ENCODE measurements around the gene SLC24A4.
A peak's percentile ranks its signal among the peaks of the same experiment; 100 is the strongest.

SLC24A4 gene

DNA sequence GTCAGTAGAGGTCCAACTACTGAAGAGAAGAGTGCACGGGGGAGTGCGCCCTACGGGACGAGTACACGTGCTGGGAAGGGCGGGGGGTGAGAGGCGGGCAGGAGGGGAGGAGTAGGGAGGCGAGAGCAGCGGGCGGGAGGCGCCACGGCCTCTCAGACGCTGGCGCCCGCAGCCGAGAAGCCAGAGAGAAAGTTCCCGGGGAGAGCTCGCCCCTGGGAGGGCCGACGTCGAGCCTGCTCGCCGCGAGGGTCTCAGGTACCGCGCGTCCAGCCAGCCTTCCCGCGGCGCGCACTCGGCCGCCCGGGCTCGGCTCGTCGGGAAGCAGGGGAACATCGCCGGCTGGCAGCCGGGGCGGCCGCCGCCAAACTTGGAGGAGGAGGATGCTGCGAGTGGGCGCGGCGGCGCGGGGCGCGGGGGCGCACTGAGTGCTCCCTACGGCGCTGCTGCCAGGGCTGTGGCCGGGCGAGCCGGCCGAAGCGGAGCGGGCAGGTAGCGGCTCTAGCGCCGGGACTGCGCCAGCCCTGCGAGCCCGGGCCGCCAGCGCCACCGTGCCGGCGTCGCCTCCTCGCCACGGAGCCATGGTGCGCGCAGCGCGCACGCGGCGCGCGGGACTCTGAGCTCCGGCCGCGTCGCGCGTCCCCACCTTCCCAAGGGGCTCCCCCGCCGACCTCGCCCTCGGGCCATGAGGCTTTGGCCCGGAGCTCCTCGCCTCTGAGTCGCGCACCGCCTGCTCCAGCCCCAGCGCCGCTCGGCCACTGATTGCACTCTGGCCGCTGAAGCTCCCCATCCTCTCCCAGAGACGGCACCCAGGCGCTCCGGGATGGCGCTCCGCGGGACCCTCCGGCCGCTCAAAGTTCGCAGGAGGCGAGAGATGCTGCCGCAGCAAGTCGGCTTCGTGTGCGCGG, at the start of gene SLC24A4 (continued):
- TF ChIP-seq, protein P1, sequence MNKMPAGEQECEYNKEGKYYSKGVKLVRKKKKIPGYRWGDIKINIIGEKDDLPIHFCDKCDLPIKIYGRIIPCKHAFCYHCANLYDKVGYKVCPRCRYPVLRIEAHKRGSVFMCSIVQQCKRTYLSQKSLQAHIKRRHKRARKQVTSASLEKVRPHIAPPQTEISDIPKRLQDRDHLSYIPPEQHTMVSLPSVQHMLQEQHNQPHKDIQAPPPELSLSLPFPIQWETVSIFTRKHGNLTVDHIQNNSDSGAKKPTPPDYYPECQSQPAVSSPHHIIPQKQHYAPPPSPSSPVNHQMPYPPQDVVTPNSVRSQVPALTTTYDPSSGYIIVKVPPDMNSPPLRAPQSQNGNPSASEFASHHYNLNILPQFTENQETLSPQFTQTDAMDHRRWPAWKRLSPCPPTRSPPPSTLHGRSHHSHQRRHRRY (tag by site-specific recombination; IDR thresholded peaks at IDR 0.05): no peak
- no peak for TF ChIP-seq ZNF37A (tag by site-specific recombination; IDR thresholded peaks at IDR 0.05)
- TF ChIP-seq ZNF146 (tag by site-specific recombination; IDR thresholded peaks at IDR 0.05): no peak

DNA sequence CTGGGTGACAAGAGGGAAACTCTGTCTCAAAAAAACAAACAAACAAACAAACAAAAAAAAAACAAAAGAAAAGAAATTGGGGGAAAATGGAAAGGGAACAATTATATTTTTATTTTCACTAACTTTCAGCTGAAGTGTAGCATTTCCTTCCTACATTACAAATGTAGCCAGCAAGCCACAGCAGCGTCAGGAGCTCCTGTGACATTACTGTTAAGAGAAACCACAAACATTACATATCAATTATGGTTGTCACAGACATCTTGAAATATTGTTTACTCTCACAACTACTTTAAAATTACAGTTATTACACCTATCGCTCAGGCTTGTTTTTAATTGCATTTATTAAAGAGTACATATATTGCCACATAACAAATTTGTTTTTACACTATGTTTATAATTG, 49.8 kb upstream of the SLC24A4 start:
- Histone ChIP-seq H3K27ac (ENCODE audit: extremely low read depth, low read depth, low read length) (no peak overlapping the region), H3K4me1 (ENCODE audit: control insufficient read depth, insufficient read depth, low read length) (no peaks in the 10 kb centered on the region), H3K9me3 (ENCODE audit: control insufficient read depth, insufficient read depth, low read depth, low read length) (no peaks in the 10 kb centered on the region), H3K36me3 (ENCODE audit: control insufficient read depth in 2 of 2, insufficient read depth in 1 of 2, low read length in 2 of 2) (no peaks in the 10 kb centered on the region), H3K4me3 (ENCODE audit: low read depth, low read length) (no peak overlapping the region)
- CTCF ChIA-PET: no interaction called here
- TF ChIP-seq ZBTB17 (tag by site-specific recombination; IDR thresholded peaks at IDR 0.05) (no peak), PRDM1 (tag by site-specific recombination; IDR thresholded peaks at IDR 0.05) (0 out of 2 replicates have a peak, but pooled peaks have one; percentile 28)
- POLR2A ChIA-PET: no interaction called here

DNA sequence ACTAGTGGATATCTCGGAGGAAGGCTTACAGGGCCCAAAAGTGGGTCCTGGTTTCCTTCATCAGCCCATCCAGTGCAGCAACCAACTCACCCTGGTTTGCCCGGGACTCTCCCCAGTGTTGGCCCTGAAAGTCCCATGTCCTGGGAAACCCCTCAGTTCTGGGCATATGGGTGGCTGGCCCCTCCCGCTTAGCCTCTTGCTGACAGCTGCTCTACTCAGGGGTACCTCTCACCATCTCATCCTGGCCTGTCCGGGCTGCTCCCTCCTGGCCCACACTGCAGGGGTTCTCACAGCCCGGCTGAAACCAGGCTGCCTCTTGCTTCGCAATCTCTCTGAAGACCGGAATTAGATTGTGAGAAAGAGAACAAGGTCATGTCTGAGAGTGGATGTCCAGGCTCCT, 48.9 kb upstream of the SLC24A4 start:
- Histone ChIP-seq H3K4me1 (ENCODE audit: control insufficient read depth, insufficient read depth, low read length) (no peaks in the 10 kb centered on the region), H3K27ac (ENCODE audit: extremely low read depth, low read depth, low read length) (no peak overlapping the region), H3K4me3 (ENCODE audit: low read depth, low read length) (no peak overlapping the region), H3K36me3 (ENCODE audit: control insufficient read depth in 2 of 2, insufficient read depth in 1 of 2, low read length in 2 of 2) (no peaks in the 10 kb centered on the region), H3K9me3 (ENCODE audit: control insufficient read depth, insufficient read depth, low read depth, low read length) (no peaks in the 10 kb centered on the region)
- no peak for TF ChIP-seq ZNF596 (tag by site-specific recombination; IDR thresholded peaks at IDR 0.05)
- TF ChIP-seq ZNF837 (tag by site-specific recombination; IDR thresholded peaks at IDR 0.05): no peak
- TF ChIP-seq ZIC2 (tag by site-specific recombination; IDR thresholded peaks at IDR 0.05): peak; percentile 52
- TF ChIP-seq, protein P2, sequence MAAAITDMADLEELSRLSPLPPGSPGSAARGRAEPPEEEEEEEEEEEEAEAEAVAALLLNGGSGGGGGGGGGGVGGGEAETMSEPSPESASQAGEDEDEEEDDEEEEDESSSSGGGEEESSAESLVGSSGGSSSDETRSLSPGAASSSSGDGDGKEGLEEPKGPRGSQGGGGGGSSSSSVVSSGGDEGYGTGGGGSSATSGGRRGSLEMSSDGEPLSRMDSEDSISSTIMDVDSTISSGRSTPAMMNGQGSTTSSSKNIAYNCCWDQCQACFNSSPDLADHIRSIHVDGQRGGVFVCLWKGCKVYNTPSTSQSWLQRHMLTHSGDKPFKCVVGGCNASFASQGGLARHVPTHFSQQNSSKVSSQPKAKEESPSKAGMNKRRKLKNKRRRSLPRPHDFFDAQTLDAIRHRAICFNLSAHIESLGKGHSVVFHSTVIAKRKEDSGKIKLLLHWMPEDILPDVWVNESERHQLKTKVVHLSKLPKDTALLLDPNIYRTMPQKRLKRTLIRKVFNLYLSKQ (tag by site-specific recombination; IDR thresholded peaks at IDR 0.05; ENCODE audit: borderline replicate concordance): no peak
- TF ChIP-seq ZNF530 (tag by site-specific recombination; IDR thresholded peaks at IDR 0.05; ENCODE audit: low read depth): no peak
- POLR2A ChIA-PET: no interaction called here
- CTCF ChIA-PET: no interaction called here

DNA sequence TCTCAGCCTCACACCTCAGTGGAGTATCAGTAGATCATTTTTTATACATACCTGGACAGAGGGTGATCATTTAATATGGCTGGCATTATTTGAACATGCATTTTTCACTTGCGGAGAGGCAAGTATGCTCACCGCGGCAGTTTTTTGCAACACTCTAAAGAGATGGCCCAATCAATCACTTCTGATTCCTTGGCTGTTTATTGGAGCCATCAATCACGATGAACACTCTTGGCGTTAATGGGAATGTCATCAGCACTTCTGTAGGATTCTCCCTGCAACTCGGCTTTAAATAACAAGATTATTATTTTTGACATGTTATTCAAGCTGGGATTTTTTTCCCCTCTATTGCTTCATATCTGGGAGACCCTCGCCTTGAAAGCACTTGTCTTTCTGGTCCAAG, 46.9 kb upstream of the SLC24A4 start:
- ChIA-PET CTCF (no interaction called here), POLR2A (no interaction called here)
- Histone ChIP-seq H3K4me3 (ENCODE audit: low read depth, low read length) (no peak overlapping the region), H3K9me3 (ENCODE audit: control insufficient read depth, insufficient read depth, low read depth, low read length) (no peaks in the 10 kb centered on the region), H3K4me1 (ENCODE audit: control insufficient read depth, insufficient read depth, low read length) (no peaks in the 10 kb centered on the region), H3K36me3 (ENCODE audit: control insufficient read depth in 2 of 2, insufficient read depth in 1 of 2, low read length in 2 of 2) (no peaks in the 10 kb centered on the region), H3K27ac (ENCODE audit: extremely low read depth, low read depth, low read length) (no peak overlapping the region)
- no peak for TF ChIP-seq YY1 (tag by site-specific recombination; IDR thresholded peaks at IDR 0.05)
- TF ChIP-seq ZNF560 (tag by site-specific recombination; IDR thresholded peaks at IDR 0.05; ENCODE audit: borderline replicate concordance): no peak
- TF ChIP-seq, protein P3, sequence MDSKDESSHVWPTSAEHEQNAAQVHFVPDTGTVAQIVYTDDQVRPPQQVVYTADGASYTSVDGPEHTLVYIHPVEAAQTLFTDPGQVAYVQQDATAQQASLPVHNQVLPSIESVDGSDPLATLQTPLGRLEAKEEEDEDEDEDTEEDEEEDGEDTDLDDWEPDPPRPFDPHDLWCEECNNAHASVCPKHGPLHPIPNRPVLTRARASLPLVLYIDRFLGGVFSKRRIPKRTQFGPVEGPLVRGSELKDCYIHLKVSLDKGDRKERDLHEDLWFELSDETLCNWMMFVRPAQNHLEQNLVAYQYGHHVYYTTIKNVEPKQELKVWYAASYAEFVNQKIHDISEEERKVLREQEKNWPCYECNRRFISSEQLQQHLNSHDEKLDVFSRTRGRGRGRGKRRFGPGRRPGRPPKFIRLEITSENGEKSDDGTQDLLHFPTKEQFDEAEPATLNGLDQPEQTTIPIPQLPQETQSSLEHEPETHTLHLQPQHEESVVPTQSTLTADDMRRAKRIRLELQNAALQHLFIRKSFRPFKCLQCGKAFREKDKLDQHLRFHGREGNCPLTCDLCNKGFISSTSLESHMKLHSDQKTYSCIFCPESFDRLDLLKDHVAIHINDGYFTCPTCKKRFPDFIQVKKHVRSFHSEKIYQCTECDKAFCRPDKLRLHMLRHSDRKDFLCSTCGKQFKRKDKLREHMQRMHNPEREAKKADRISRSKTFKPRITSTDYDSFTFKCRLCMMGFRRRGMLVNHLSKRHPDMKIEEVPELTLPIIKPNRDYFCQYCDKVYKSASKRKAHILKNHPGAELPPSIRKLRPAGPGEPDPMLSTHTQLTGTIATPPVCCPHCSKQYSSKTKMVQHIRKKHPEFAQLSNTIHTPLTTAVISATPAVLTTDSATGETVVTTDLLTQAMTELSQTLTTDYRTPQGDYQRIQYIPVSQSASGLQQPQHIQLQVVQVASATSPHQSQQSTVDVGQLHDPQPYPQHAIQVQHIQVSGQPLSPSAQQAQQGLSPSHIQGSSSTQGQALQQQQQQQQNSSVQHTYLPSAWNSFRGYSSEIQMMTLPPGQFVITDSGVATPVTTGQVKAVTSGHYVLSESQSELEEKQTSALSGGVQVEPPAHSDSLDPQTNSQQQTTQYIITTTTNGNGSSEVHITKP (tag by site-specific recombination; IDR thresholded peaks at IDR 0.05): no peak
- TF ChIP-seq, protein P4, sequence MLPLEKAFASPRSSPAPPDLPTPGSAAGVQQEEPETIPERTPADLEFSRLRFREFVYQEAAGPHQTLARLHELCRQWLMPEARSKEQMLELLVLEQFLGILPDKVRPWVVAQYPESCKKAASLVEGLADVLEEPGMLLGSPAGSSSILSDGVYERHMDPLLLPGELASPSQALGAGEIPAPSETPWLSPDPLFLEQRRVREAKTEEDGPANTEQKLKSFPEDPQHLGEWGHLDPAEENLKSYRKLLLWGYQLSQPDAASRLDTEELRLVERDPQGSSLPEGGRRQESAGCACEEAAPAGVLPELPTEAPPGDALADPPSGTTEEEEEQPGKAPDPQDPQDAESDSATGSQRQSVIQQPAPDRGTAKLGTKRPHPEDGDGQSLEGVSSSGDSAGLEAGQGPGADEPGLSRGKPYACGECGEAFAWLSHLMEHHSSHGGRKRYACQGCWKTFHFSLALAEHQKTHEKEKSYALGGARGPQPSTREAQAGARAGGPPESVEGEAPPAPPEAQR (tag by site-specific recombination; IDR thresholded peaks at IDR 0.05): no peak
- no peak for TF ChIP-seq ZNF654 (tag by site-specific recombination; IDR thresholded peaks at IDR 0.05; ENCODE audit: low read depth)
- TF ChIP-seq ZNF624 (tag by site-specific recombination; IDR thresholded peaks at IDR 0.05): no peak
- no peak for TF ChIP-seq MEIS1 (CRISPR knock-in tag; IDR thresholded peaks at IDR 0.05; ENCODE audit: borderline replicate concordance)
- TF ChIP-seq ZNF529 (tag by site-specific recombination; IDR thresholded peaks at IDR 0.05; ENCODE audit: insufficient replicate concordance): no peak
- TF ChIP-seq, protein P5, sequence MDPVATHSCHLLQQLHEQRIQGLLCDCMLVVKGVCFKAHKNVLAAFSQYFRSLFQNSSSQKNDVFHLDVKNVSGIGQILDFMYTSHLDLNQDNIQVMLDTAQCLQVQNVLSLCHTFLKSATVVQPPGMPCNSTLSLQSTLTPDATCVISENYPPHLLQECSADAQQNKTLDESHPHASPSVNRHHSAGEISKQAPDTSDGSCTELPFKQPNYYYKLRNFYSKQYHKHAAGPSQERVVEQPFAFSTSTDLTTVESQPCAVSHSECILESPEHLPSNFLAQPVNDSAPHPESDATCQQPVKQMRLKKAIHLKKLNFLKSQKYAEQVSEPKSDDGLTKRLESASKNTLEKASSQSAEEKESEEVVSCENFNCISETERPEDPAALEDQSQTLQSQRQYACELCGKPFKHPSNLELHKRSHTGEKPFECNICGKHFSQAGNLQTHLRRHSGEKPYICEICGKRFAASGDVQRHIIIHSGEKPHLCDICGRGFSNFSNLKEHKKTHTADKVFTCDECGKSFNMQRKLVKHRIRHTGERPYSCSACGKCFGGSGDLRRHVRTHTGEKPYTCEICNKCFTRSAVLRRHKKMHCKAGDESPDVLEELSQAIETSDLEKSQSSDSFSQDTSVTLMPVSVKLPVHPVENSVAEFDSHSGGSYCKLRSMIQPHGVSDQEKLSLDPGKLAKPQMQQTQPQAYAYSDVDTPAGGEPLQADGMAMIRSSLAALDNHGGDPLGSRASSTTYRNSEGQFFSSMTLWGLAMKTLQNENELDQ (tag by site-specific recombination; IDR thresholded peaks at IDR 0.05; ENCODE audit: low read depth): no peak

Measured in HEK293 (cell line).